GM12891 (cell line): ENCODE data around the gene TEPSIN.

Experiments used
- POLR2A ChIP-seq: IDR thresholded peaks from 2 replicates; pipeline ENCODE4 v1.6.1; 2011; ENCODE audit warnings: low read depth, low read length, control low read depth
- POLR2AphosphoS5 ChIP-seq: IDR thresholded peaks from 2 replicates; pipeline ENCODE4 v1.6.1; 2011; ENCODE audit warnings: low read depth, low read length, control low read depth
- SPI1 ChIP-seq: IDR thresholded peaks from 2 replicates; pipeline ENCODE4 v1.6.1; 2011; ENCODE audit warnings: low read depth, low read length, control low read depth

DNA sequence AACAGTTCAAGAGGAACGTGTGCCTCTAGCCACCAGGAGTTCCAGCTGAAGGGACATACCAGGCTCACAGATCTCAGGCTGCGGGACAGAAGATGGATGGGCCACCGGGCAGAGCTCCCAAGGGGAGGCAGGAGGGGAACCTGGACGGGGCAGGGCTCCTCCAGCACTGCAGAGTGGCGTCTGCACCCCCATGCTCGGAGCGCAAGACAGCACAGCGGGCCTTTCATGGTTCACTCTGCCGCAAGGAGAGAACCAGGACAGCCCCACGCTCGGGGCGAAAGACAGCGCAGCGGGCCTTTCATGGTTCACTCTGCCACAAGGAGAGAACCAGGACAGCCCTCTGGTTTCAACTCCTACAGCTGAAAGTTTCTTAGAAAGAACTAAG lies 35.6 kb upstream of the TEPSIN start:
- TF ChIP-seq POLR2AphosphoS5: no peak
- no peak for TF ChIP-seq POLR2A
- TF ChIP-seq SPI1: no peak
